Ectodermal cell (in vitro differentiated cells): Measurements from ENCODE around the gene SOHLH1.

ENCODE experiments used
- H3K27ac ChIP-seq: 2 replicates; pipeline ENCODE4 v1.7.0; 2013; ENCODE audit warnings: mild to moderate bottlenecking, low read depth, low read length; ENCODE audit not compliant: insufficient read depth, poor library complexity, severe bottlenecking
- H3K27me3 ChIP-seq: 2 replicates; pipeline ENCODE4 v1.7.0; 2013; ENCODE audit warnings: mild to moderate bottlenecking, low read length; ENCODE audit not compliant: insufficient read depth, control insufficient read depth, poor library complexity, severe bottlenecking
- H3K36me3 ChIP-seq: one replicate; pipeline ENCODE4 v1.7.0; 2013; ENCODE audit warnings: low read length; ENCODE audit not compliant: control insufficient read depth, insufficient read depth
- H3K4me1 ChIP-seq: one replicate; pipeline ENCODE4 v1.7.0; 2013; ENCODE audit warnings: low read length; ENCODE audit not compliant: control insufficient read depth, insufficient read depth
- H3K4me3 ChIP-seq: 2 replicates; pipeline ENCODE4 v1.7.0; 2013; ENCODE audit warnings: low read depth, low read length, control low read depth; ENCODE audit not compliant: insufficient read depth
- H3K9me3 ChIP-seq: 2 replicates; pipeline ENCODE4 v1.7.0; 2013; ENCODE audit warnings: mild to moderate bottlenecking, low read length, moderate library complexity; ENCODE audit not compliant: control insufficient read depth
- WGBS, 2 experiments: methylation state at CpG; one replicate each; pipeline ENCODE4 v1.1.7; 2013; ENCODE audit warnings: missing lambda C conversion rate in 2 of 2; 5-methylcytosine and 5-hydroxymethylcytosine counted together

SOHLH1 gene

DNA sequence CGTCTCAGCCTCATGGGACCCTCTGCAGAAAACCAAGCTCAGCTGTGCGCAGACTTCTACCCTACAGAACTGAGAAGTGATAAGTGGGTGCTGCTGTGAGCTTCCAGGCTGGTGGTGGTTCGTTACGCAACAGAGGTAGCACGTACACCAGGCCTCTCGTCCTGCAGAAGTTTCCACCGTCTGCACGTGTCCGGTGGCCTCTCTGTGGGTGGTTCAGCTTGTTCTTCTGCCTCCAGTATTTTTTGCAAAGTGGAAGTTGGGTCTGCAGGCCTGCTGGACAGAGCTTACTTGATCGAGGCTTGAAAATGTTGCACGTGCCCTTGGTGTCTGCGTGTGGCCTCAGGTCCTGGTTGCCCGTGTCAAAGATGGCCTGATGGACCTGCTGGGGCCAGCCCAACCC, 30.2 kb upstream of the SOHLH1 start:
- Histone ChIP-seq H3K4me1 (no peaks in the 10 kb centered on the region), H3K27me3 (no peaks in the 10 kb centered on the region), H3K4me3 (no peak overlapping the region), H3K36me3 (no peaks in the 10 kb centered on the region), H3K9me3 (no peaks in the 10 kb centered on the region), H3K27ac (no peak overlapping the region)
- WGBS, 2 experiments, result 87 to 91% methylated on average over 13 of the region's 13 CpGs

DNA sequence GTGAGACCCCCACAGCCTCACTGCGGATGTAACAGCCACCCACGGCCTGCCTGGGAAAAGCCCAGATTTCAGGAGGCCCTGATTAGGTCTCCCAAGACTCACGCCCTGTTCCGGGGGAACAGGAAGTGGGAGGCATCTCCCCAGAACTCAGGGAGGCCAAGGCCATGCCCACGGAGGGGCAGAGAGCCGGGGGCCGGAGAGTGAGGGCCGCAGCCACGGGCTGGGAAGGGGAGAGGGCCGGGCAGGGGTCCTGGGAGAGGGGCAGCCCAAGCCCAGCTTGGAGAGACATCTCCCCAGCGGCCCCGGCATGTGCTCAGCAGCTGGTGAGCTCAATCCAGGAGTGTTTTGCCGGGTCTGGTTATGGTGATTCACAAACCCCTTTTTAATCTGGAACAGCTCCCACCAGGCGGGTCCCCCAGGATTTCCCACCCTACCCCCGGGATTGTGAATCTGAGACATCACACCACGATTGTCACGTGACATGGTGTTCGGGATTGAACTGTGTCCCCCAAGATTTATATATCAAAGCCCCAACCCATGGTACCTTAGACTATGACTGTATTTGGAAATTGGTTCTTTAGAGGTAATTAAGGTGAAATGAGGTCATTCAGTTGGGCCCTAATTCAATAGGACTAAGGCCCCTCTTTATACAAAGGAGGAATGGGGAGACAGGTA, 29.3 kb upstream of the SOHLH1 start:
- H3K4me1 ChIP-seq, result no peaks in the 10 kb centered on the region
- WGBS, 2 experiments, result 82 to 84% methylated on average over 18 of the region's 18 CpGs
- no peak overlapping the region for H3K27ac ChIP-seq
- no peaks in the 10 kb centered on the region for H3K36me3 ChIP-seq
- no peak overlapping the region for H3K4me3 ChIP-seq
- no peaks in the 10 kb centered on the region for H3K9me3 ChIP-seq
- no peaks in the 10 kb centered on the region for H3K27me3 ChIP-seq

DNA sequence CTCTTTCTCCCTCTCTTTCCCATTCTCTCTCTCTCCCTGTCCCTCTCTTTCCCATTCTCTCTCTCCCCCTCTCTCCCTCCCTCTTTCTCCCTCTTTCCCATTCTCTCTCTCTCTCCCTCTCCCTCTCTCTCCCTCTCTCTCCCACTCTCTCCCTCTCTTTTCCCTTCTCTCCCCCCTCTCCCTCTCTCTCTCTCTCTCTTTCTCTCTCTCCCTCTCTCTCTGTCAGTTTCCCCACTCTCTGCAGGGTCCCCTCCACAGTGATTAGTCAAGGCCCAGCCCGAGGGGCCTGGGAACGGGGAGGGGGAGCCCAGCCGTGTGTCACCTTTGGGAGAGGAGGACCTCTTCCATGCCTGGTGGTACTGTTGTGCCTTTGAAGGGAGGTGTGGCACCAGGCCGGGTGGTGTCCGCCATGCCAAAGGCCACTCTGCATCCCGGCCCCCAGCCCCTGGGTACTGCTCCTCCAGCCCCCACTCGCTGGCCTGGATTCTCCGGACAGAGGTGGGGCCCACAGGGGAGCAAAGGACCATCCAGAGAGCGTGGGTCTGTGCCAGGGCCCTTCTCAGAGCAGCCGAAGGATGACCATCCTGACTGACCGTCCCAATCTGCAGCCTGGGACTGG, 28.1 kb upstream of the SOHLH1 start:
- no peaks in the 10 kb centered on the region for H3K27me3 ChIP-seq
- no peak overlapping the region for H3K27ac ChIP-seq
- H3K4me1 ChIP-seq, result no peaks in the 10 kb centered on the region
- no peaks in the 10 kb centered on the region for H3K36me3 ChIP-seq
- 74 to 77% methylated on average over 11 of the region's 11 CpGs for WGBS, 2 experiments
- H3K9me3 ChIP-seq, result no peaks in the 10 kb centered on the region
- H3K4me3 ChIP-seq, result no peak overlapping the region

DNA sequence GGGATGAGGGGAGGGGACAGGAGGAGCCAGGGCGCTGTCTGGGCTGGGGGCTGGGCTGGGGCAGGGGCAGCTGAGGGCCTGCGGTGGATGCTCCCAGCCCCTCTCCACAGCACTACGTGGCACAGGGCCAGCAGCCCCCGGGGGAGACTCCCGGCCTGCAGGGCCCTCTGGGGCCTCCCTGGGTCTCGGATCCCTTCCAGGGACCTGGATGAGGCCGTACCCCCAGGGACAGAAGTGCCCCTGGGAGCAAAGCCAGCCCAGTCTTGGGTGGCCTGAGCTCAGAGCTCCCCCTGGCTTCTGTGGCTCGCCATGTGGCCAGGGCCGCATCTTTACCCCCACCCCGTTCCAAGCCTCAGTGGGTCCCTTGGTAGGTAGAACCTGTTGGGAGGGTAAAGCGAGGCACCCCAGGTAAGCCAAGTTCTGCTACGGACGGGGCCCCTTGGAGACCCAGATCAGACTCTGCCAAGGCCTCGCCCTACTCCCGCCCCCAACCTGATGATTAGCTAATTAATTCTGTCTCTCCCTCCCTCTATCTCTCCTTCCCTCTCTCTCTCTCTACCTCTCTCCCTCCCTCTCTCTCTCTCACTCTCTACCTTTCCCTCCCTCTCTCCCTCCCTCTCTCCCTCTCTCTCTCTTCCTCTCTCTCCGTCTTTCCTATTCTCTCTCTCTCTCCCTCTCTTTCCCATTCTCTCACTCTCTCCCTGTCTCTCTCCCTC, 27.0 kb upstream of the SOHLH1 start:
- WGBS, 2 experiments, result 86 to 87% methylated on average over 16 of the region's 16 CpGs
- H3K27me3 ChIP-seq, result no peaks in the 10 kb centered on the region
- no peak overlapping the region for H3K4me3 ChIP-seq
- H3K9me3 ChIP-seq, result no peaks in the 10 kb centered on the region
- no peak overlapping the region for H3K27ac ChIP-seq
- no peaks in the 10 kb centered on the region for H3K36me3 ChIP-seq
- H3K4me1 ChIP-seq, result no peaks in the 10 kb centered on the region

DNA sequence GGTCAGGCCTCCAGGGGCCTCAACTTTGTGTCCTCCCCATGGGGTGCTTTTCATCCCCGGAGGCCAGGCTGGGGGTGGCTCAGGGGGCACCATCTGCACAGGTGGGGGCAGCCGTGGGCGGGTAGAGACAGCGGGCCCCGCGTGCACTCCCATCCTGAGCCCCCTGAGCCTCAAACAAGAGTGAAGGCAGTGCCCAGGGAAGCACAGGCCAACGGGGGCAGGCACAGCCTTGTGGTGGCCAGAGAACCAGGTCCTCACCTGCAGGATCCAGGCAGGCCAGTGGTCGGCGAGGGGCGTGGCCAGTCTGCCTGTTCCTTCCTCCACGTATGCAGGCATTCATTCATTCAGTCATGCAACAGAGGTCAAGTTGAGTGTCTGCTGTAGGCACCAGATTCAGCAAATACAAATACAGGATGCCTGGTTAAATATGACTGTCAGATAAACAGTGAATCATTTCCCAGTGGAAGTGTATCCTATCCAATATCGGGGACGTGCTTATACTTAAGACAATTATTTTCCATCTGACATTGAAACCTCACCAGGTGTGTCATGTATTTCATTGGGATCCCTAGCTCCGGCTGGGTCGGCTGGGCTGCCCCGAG, 25.0 kb upstream of the SOHLH1 start:
- no peaks in the 10 kb centered on the region for H3K4me1 ChIP-seq
- H3K4me3 ChIP-seq, result no peak overlapping the region
- no peak overlapping the region for H3K27ac ChIP-seq
- no peaks in the 10 kb centered on the region for H3K36me3 ChIP-seq
- WGBS, 2 experiments, result 89% methylated on average over 16 of the region's 16 CpGs
- H3K9me3 ChIP-seq, result no peaks in the 10 kb centered on the region
- no peaks in the 10 kb centered on the region for H3K27me3 ChIP-seq

DNA sequence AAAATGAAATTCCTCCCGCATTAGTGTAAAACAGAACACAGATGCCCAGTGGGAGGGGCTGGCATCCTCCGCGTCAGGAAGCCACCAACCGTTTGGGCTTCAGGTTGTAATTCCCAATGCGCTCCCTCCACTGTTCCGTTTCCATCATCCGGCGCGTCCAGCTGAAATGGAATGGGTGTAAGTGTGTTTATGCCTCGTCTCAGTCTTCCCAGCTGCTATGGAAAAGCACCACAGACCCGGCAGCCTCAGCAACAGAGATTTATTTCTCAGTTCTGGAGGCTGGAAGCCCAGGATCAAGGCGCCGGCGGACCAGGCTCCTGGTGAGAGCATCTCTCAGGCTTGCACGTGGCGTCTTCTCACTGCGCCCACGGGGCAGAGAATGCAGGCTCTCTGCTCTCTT, 23.1 kb upstream of the SOHLH1 start:
- Histone ChIP-seq H3K4me3 (no peak overlapping the region), H3K4me1 (no peaks in the 10 kb centered on the region), H3K27me3 (no peaks in the 10 kb centered on the region), H3K9me3 (no peaks in the 10 kb centered on the region), H3K27ac (no peak overlapping the region), H3K36me3 (no peaks in the 10 kb centered on the region)
- WGBS, 2 experiments, result 90 to 91% methylated on average over 18 of the region's 18 CpGs

DNA sequence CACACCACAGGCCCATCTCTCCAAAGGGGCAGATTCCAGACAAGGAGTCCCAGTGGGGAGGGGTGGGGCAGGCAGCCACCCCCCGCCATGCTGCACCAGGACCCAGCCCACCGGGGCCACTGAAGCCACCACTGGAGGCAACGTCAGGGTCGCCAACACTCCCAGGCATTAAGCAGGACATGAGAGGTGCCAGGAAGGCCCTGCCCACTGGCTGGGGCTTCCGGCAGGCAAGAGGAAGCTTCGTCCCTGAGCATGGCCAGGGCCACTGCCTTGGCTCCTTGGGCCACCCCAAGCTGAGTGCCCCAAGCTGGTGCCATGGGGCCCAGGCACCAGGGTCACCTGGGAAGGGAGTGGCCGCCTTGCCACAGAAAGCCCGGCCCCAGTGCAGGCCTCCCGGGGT, 20.2 kb upstream of the SOHLH1 start:
- no peaks in the 10 kb centered on the region for H3K4me1 ChIP-seq
- peaks cover 26% of the 10 kb centered on the region for H3K27me3 ChIP-seq
- H3K27ac ChIP-seq, result no peak overlapping the region
- H3K9me3 ChIP-seq, result no peaks in the 10 kb centered on the region
- H3K4me3 ChIP-seq, result no peak overlapping the region
- WGBS, 2 experiments, result 90% methylated on average over 9 of the region's 9 CpGs
- no peaks in the 10 kb centered on the region for H3K36me3 ChIP-seq

DNA sequence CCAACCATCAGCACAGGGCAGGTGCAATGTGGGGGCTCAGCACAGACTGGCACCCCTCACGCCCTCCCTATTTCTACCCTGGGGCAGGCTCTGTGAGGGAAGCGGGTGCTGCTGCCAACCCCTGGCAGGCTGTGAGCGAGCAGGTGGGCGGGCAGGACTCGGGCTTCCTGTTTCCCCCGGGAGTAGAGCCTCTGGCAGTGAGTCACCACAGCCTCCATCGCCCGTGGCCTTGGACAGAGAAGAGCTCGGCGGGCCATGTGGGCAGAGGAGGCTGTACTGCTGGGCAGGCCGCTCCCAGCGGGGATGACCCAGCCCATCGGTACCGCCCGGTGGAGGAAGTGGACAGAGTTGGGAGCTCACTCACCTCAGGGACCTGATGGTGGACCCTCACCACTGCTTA, 19.3 kb upstream of the SOHLH1 start:
- Histone ChIP-seq H3K27ac (no peak overlapping the region), H3K36me3 (no peaks in the 10 kb centered on the region), H3K4me1 (no peaks in the 10 kb centered on the region), H3K4me3 (no peak overlapping the region), H3K27me3 (peaks cover 31% of the 10 kb centered on the region), H3K9me3 (no peaks in the 10 kb centered on the region)
- 89 to 91% methylated on average over 15 of the region's 15 CpGs for WGBS, 2 experiments

DNA sequence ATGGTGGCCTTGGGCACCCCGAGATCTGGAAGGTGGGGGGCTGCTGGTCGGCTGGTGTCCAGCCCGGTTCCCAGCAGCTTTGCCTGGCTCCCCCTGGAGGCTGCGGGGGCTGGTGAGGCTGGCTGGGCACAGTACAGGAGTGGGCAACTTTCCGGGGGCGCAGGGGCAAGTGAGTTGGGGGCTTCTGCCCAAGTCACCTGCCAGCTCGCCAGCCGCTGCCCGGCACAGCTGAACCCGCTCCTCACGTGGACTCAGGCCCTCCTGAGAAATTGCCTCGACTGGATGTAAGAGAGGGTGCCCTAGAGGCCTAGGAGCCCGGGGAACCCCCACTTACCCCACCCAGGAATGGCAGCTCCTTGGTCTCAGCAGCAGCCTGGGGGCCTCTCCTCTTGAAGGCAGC, 18.1 kb upstream of the SOHLH1 start:
- Histone ChIP-seq H3K4me3 (no peak overlapping the region), H3K27me3 (peaks cover 42% of the 10 kb centered on the region), H3K36me3 (no peaks in the 10 kb centered on the region), H3K9me3 (no peaks in the 10 kb centered on the region), H3K27ac (no peak overlapping the region), H3K4me1 (no peaks in the 10 kb centered on the region)
- 89 to 91% methylated on average over 13 of the region's 13 CpGs for WGBS, 2 experiments

DNA sequence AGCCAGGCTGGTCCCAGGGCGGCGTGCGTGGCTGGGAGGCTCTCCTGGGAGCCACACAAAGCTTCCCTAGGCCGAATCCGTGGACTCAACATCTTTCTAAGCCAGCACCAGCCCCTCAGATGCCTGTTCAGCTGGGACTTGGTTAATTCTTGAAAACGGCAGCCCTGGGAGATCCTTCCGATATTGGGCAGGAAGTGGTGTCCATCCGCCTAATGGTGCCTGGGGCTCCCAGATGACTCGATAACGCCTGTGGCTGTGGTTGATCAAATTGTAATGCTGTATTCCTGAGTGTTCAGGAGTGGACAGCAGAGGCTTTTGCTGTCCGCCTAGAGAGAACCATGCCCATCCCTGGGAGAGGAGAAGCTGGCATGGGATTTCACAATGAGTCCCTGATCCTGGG, 16.8 kb upstream of the SOHLH1 start:
- H3K4me3 ChIP-seq, result no peak overlapping the region
- H3K36me3 ChIP-seq, result no peaks in the 10 kb centered on the region
- no peaks in the 10 kb centered on the region for H3K9me3 ChIP-seq
- H3K4me1 ChIP-seq, result no peaks in the 10 kb centered on the region
- no peak overlapping the region for H3K27ac ChIP-seq
- peaks cover 42% of the 10 kb centered on the region for H3K27me3 ChIP-seq
- WGBS, 2 experiments, result 89 to 90% methylated on average over 11 of the region's 11 CpGs
